Duodenal mucosa (tissue), 2 donors: ENCODE measurements around the gene ANO1.
"Not testable (repeated sequence)": the region's sequence is repeated elsewhere in the genome, so short reads cannot be mapped to it uniquely, and the experiment has no call there.

Source experiments
- H3K27ac ChIP-seq: one replicate; pipeline ENCODE4 v1.7.0; 2013; ENCODE audit warnings: low read depth, low read length
- H3K27me3 ChIP-seq, 2 donors: one replicate each; pipeline ENCODE4 v1.7.0; 2013; ENCODE audit warnings: low read length in 2 of 2, control low read depth in 1 of 2; ENCODE audit not compliant: insufficient read depth in 2 of 2, control insufficient read depth in 1 of 2
- H3K36me3 ChIP-seq, 2 donors: one replicate each; pipeline ENCODE4 v1.7.0; 2013; ENCODE audit warnings: low read length in 2 of 2, control low read depth in 1 of 2; ENCODE audit not compliant: insufficient read depth in 2 of 2, control insufficient read depth in 1 of 2
- H3K4me1 ChIP-seq, 2 donors: one replicate each; pipeline ENCODE4 v1.7.0; 2013; ENCODE audit warnings: low read length in 2 of 2, control low read depth in 1 of 2; ENCODE audit not compliant: insufficient read depth in 2 of 2, control insufficient read depth in 1 of 2
- H3K4me3 ChIP-seq, 2 donors: one replicate each; pipeline ENCODE4 v1.7.0; 2013; ENCODE audit warnings: low read length in 2 of 2, low read depth in 1 of 2
- H3K9ac ChIP-seq, 2 donors: one replicate each; pipeline ENCODE4 v1.7.0; 2013; ENCODE audit warnings: low read length in 2 of 2, low read depth in 1 of 2
- H3K9me3 ChIP-seq, 2 donors: one replicate each; pipeline ENCODE4 v1.7.0; 2013; ENCODE audit warnings: low read length in 2 of 2, control low read depth in 1 of 2; ENCODE audit not compliant: control insufficient read depth in 1 of 2

ANO1 gene

DNA sequence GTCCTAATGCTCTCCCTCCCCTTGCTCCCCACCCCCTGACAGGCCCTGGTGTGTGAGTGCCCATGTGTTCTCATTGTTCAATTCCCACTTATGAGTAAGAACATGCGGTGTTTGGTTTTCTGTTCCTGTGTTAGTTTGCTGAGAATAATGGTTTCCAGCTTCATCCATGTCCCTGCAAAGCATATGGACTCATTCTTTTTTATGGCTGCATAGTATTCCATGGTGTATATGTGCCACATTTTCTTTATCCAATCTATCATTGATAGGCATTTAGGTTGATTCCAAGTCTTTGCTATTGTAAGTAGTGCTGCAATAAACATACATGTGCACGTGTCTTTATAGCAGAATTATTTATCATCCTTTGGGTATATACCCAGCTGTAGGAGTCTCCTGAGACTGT is 42.5 kb upstream of the ANO1 start:
- H3K9ac ChIP-seq, H3K27ac ChIP-seq, H3K4me3 ChIP-seq, H3K36me3 ChIP-seq, H3K4me1 ChIP-seq, H3K27me3 ChIP-seq: not testable (repeated sequence)
- peaks cover 0 to 14% of the 10 kb centered on the region in 2 donors for H3K9me3 ChIP-seq

DNA sequence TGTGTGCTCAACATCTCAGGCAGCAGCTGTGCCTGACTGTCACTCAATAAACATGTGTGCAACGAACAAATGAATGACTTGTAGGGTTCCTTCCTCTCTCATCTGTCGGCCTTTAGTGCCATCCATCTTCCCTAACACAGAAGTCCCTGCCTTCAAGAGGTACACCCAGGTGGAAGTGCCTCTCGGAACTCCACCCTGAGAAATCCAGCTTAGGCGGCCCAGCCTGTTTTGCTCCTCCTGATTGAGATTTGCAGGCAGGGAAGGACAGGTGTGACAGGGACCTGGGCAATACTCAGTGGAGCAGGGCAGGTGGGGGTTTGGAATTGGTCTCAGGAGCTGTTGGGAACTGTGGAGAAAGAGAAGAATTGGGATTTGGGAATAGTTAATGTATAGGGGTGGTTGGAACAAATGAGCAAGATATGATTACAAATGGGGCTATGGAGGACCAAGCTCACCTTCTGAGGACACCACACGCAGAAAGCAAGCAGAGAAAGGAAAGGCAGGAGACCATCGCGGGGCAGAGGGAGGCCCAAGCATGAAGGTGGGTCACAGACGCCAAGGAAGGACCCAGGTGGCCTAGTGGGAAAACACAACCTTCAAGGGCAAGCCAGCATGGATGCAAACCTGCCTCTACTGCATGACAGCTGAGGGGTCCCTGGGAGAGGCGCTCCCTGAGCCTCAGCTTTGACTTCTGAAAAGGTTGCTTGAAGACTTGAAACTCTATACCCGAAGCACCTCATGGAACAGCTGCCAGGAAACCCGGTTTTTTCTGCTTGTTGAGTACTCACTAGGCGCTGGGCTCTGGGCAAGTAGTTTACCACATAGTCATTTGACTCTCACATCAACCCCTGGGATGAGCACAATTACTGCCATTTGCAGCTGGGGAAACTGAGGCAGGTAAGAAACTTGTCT is 40.9 kb upstream of the ANO1 start:
- H3K27me3 ChIP-seq: no peaks in the 10 kb centered on the region
- H3K4me1 ChIP-seq: no peaks in the 10 kb centered on the region
- H3K36me3 ChIP-seq: no peaks in the 10 kb centered on the region
- no peak overlapping the region for H3K9ac ChIP-seq
- no peak overlapping the region for H3K4me3 ChIP-seq
- H3K9me3 ChIP-seq: peaks cover 0 to 14% of the 10 kb centered on the region in 2 donors
- no peak overlapping the region for H3K27ac ChIP-seq

- no peak overlapping the region for H3K9ac ChIP-seq
Observed at GRCh38 chr11:70038034-70038834, 39.9 kb upstream of the ANO1 start.

DNA sequence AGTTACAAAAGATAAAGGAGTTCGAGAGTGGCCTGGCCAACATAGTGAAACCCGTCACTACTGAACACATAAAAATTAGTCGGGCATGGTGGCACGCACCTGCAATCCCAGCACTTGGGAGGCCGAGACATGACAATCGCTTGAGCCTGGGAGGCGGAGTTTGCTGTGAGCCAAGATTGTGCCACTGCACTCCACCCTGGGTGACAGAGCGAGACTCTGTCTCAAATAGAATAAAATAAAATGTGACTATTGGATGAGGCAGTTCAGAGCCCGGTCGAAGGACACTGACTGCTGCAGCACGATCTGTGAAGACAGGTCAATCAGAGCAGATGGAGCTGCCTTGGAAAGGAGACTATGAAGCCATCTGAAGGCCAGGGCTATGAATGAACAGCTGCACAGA is 37.7 kb upstream of the ANO1 start:
- Histone ChIP-seq H3K4me1 (no peaks in the 10 kb centered on the region), H3K9me3 (peaks cover 3 to 27% of the 10 kb centered on the region in 2 donors), H3K9ac (no peak overlapping the region), H3K27ac (no peak overlapping the region), H3K4me3 (no peak overlapping the region), H3K27me3 (no peaks in the 10 kb centered on the region), H3K36me3 (no peaks in the 10 kb centered on the region)

More at GRCh38 chr11:70038034-70038834, 39.9 kb upstream of the ANO1 start:
- Histone ChIP-seq H3K4me3 (no peak overlapping the region), H3K27ac (no peak overlapping the region), H3K4me1 (no peaks in the 10 kb centered on the region), H3K9me3 (peaks cover 3 to 24% of the 10 kb centered on the region in 2 donors), H3K27me3 (no peaks in the 10 kb centered on the region), H3K36me3 (no peaks in the 10 kb centered on the region)

- Histone ChIP-seq H3K27me3 (no peaks in the 10 kb centered on the region), H3K9me3 (peaks cover 3 to 27% of the 10 kb centered on the region in 2 donors), H3K4me1 (no peaks in the 10 kb centered on the region)
Observed at GRCh38 chr11:70040869-70041501, 37.1 kb upstream of the ANO1 start.

GRCh38 chr11:70043482-70043881 is 34.6 kb upstream of the ANO1 start:
- Histone ChIP-seq H3K27ac (no peak overlapping the region), H3K4me3 (no peak overlapping the region), H3K36me3 (no peaks in the 10 kb centered on the region), H3K4me1 (no peaks in the 10 kb centered on the region), H3K27me3 (peaks cover 0 to 4% of the 10 kb centered on the region in 2 donors), H3K9me3 (peaks cover 3 to 16% of the 10 kb centered on the region in 2 donors), H3K9ac (no peak overlapping the region)

More at GRCh38 chr11:70040869-70041501, 37.1 kb upstream of the ANO1 start:
- Histone ChIP-seq H3K9ac (no peak overlapping the region), H3K36me3 (no peaks in the 10 kb centered on the region), H3K4me3 (no peak overlapping the region), H3K27ac (no peak overlapping the region)

GRCh38 chr11:70046089-70046488 is 32.0 kb upstream of the ANO1 start:
- Histone ChIP-seq H3K27ac (no peak overlapping the region), H3K4me3 (no peak overlapping the region), H3K27me3 (peaks cover 4 to 9% of the 10 kb centered on the region in 2 donors), H3K9me3 (peaks cover 3 to 13% of the 10 kb centered on the region in 2 donors), H3K9ac (no peak overlapping the region), H3K4me1 (no peaks in the 10 kb centered on the region), H3K36me3 (no peaks in the 10 kb centered on the region)

GRCh38 chr11:70048279-70049024 is 29.7 kb upstream of the ANO1 start:
- H3K27me3 ChIP-seq: peaks cover 4 to 9% of the 10 kb centered on the region in 2 donors
- H3K4me3 ChIP-seq: no peak overlapping the region
- H3K27ac ChIP-seq: no peak overlapping the region
- H3K9ac ChIP-seq: no peak overlapping the region
- peaks cover 0 to under 1% of the 10 kb centered on the region in 2 donors for H3K9me3 ChIP-seq
- H3K36me3 ChIP-seq: no peaks in the 10 kb centered on the region
- H3K4me1 ChIP-seq: no peaks in the 10 kb centered on the region

- Histone ChIP-seq H3K4me3 (no peak overlapping the region), H3K36me3 (no peaks in the 10 kb centered on the region), H3K4me1 (no peaks in the 10 kb centered on the region), H3K27ac (no peak overlapping the region), H3K27me3 (peaks cover 4 to 10% of the 10 kb centered on the region in 2 donors), H3K9ac (no peak overlapping the region), H3K9me3 (no peaks in the 10 kb centered on the region)
Observed at GRCh38 chr11:70049045-70049444, 29.1 kb upstream of the ANO1 start.
